Measurements from ENCODE around the gene MAMDC4.
"Not testable (repeated sequence)": the region's sequence is repeated elsewhere in the genome, so short reads cannot be mapped to it uniquely, and the experiment has no call there.

The MAMDC4 gene

DNA sequence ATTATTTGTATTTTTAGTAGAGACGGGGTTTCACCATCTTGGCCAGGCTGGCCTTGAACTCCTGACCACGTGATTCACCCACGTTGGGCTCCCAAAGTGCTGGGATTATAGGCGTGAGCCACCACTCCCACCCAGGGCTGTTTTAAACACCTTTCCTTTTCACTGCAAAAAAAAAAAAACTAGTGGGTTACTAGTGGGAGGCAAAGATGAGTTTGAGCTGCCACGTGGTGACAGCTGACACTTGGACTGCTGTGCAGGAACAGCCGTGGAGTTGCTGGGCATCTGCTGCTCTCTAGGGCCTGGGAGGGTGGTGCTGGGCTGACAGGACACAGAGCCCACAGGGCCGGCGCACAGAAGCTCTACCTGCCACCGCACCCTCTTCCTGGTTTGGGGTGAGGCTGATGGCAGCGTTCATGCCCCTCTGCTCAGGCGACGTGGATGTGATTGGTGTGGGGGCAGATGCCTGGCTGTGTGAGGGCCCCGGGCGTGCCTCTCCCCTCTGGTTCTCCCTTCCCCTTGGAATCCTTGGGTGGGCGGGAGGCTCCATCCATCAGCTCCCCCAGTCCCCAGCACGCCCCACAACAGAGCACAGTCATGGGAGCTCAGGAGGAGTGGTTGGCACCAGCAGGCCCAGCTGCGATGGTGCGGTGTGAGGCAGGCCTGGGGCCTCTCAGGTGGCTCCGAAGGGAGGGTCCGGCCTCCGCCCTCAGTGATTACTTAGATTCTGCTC lies 27.5 kb upstream of the MAMDC4 start:
- in situ Hi-C loops (cut with MboI; ENCODE audit: low sequenced_read_pairs), result no loop called here

DNA sequence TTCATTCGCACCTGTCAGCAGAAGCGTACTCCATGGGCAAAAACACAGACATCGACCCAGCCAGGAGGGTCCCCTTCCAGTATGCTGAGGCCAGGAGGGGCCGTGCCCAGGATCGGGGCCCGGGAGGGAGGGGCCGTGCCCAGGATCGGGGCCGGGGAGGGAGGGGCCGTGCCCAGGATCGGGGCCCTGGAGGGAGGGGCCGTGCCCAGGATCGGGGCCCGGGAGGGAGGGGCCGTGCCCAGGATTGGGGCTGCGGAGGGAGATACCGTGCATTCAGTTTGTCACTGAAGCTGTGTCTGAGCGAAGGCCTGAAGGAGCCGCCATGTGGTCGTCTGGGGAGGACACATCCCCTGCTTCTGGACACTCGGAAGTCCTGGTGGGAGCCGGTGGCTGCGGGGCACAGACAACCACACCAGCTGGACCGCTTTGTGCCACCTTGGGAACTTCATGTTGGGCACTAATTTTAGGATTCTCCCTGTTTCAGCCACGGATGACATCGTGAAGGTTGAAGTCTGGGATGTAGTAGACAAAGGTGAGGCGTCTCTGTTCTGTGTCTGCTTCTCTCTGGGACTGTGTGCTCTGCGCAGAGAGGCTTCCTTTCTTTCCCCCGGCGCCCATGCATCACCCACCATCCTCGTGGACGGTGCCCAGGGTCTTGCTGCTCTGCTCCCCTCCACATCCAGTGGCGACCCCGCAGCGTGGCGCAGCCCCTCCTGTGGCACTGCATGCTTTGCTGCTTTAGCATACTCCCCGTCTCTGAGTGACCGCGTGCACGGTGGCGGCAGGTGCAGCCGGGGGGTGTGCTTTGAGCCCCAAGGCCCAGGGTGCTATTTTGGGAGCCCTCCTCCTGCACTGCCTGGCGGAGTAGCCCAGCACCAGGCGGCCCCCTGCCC lies 26.6 kb upstream of the MAMDC4 start:
- in situ Hi-C loops (cut with MboI; ENCODE audit: low sequenced_read_pairs), result no loop called here

DNA sequence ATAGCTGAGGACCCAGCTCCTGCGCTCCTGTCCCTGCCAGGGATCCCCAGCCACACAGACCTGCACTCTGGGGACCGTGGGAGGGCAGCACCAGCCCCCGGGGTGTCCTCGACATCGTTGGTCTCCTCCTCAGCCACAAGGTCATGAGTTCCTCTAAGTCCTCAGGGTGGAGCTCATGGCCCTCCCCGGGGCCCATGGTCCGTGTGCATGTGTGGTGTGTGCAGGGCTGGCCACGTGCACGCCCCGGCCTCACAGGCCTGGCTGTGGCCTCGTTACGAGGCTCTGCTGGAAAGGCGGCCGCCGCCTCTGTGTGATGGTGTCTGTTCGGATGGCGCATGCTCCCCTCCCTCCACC lies 26.0 kb upstream of the MAMDC4 start:
- in situ Hi-C loops (cut with MboI; ENCODE audit: low sequenced_read_pairs), result no loop called here

DNA sequence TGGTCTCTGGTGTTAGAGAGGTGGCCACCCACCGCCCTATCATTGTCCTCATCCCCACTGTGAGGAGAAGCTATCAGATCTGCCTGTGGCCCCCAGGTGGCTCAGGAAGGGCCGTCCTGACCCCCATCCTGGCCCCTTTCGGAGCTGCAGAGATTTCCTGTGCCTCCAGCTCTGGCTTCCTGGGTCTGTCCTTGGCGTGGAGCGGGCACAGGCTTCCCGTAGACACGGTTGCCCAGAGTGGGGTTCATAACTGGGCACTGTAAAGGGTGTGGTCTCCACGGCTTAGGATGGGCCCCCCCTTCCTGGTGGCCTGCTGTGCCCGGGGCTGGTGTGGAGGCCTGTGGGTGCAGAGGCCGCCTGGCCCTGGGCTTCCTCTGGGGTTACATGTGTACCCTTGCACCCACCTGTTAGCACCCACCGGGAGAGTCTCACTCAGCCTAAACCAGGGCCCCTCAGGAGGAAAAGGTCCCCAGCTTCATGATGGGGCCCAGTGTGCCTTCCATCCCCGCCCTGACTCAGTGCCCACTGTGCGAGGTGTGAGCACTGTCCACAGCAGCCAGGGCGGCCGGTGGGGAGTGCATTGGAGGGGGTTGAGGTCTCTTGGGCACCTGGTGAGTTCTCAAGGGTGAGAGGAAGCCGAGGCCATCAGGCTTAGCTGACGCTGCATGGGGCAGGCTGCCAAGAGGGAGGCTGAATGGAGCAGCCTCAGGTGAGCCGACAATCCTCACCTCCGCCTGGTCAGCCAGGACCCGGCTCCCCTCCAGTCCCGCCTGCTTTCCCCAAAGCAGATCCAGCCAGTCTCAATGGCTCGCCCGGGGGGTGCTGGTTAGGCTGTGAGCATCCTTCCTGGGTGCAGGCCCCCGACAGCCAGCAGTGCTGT lies 25.2 kb upstream of the MAMDC4 start:
- in situ Hi-C loops (cut with MboI; ENCODE audit: low sequenced_read_pairs), result no loop called here

DNA sequence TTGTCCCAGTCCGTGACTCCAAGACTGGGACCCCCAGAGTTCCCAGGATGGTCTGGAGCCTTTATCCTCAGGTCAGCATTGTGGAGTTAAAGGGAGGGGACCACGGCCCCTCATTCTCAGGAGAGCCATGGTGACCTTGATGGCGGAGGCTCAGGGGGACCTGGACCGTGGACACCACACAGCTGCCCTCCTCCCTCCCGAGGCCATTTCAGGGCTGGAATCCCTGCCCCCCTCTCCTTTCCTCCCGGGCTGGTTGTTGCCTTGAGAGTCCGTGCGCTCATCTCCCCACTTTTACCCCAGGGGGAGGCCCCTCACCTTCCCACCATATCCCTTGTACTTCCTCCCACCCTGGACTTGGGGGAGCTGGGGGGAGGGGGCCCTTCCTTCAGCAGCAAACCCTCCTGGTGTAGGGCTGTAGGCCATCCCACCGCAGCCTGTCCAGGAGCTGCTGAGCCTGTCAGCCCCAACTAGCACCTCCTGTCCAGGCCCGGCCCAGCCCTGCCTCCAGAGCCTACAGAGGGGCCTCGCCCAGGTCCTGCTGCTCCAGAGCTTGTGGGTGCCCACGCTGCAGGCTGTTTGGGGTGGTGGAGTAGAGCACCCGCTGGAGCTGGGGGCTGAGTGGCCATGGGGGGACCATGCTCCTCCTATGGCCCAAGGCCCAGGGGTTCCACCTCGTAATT lies 24.2 kb upstream of the MAMDC4 start:
- in situ Hi-C loops (cut with MboI; ENCODE audit: low sequenced_read_pairs), result no loop called here

DNA sequence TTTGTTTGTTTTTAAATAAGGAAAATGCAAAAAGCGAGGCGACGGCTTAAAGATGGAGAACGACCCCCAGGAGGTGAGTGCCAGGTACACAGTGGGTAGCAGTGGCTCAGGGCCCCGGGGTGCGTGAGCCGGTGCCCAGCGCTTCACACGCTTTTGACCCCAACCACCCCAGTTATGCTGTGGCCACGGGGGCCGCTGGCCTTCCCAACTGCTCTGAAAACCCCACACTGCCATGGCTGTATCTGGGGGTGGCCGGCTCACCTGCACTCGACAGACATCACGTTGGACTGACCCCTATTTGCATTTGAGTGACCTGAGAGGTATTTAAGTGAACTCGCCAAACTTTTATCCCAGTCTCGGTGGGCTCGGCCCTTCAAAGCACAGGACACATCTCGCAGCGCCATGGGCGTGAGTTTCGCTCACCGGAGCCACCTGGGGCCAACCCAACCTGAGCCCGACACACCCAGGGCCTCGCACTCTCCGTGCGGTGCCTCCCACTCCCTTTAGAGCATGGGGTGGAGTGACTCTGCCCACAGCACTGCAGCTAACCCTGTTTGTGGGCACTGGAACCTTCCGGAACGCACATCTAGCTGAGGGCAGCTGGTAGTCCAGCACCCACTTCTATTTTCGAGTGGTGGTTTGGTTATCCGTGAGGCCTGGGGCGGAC lies 23.5 kb upstream of the MAMDC4 start:
- in situ Hi-C loops (cut with MboI; ENCODE audit: low sequenced_read_pairs), result no loop called here

DNA sequence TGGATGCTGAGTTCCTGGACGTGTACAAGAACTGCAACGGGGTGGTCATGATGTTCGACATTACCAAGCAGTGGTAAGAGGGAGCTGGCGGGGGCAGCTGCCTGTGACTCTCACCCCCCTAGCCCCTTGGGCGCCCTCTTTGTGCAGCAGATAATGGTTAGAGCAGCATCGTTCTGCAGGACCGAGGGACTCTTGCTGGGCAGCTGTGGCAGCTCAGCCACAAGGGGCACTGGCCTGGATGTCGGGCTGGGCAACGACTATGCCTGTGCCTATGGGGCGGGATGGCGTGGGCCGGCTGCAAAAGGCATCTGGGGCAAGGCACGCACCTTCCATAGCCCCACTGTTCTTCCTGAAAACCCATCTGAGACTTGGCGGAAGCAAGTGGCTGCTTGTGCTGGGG lies 22.7 kb upstream of the MAMDC4 start:
- in situ Hi-C loops (cut with MboI; ENCODE audit: low sequenced_read_pairs), result no loop called here

DNA sequence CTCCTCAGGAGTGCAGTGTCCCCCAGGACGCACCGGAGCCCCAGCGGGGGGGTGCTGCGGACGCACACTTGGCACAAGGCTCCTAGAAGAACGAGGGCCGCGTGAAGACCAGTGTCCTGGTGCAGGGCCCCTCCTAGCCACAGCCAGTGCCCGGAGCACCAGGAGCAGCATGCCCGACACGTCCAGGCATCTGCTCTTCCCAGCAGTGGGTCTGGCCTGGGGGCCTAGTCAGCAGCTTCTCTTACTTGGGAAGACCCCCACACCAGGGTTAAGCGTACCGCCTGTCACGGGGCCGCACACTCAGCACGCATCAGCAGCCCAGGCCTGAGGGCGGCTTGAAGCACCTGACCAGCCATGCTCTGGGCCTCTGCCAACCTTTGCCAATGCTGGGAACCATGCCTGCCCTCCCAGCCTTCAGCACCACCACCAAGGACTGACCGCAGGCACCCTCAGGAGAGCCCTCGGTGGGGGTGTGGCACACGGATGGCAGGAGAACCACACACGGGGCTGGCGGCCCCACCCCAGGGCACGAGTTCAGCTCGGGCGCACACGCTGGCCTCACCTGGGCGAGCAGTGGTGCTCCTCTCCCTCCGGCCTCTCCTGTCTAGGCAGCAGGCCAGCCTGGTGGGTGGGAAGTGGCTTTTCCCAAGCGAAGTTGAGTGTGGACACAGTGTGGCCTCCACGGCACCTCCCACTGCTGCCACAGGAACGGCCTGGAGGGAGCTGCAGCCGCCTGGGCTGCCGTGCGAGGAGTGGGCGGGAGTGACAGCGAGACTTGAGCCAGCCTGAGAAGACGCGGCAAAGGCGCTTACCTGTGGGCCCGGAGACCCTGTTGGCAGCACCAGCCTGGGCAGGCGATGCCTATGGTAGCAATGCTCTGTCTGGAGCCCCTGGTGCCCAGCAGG lies 21.9 kb upstream of the MAMDC4 start:
- in situ Hi-C loops (cut with MboI; ENCODE audit: low sequenced_read_pairs), result no loop called here

DNA sequence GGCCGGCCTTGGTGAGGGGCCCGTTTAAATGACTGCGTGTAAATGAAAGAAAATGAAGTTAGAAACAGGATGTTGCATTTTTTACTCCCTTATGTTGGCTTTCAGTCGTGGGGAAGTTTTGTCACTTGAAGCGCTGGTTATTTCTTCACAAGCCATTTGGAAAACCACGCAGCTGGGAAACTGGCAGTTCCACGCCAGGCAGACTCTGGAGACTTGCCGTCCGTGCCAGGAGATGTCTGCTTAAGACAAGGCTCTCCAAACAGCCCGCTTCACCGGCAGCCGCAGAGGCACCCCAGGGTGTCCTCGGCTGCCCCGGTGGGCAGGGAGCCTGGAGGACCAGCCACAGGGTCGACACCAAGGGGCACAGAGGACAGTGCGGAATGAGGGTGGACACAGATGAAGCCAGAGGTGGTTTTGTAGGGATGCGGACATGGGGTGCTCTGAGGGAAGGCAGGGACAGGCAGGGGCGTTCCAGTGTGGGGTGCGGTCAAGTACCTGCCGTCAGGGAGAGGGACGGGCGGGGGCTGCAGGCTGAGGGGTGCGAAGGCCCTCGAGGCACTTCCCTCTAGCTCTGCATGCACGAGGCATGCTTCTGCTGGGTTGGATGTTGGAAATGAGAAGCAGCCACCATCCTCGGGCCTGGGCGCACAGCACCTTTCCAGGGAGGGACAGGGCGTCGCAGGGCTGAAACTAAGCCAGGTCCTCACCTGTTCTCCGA lies 21.0 kb upstream of the MAMDC4 start:
- in situ Hi-C loops (cut with MboI; ENCODE audit: low sequenced_read_pairs), result no loop called here

DNA sequence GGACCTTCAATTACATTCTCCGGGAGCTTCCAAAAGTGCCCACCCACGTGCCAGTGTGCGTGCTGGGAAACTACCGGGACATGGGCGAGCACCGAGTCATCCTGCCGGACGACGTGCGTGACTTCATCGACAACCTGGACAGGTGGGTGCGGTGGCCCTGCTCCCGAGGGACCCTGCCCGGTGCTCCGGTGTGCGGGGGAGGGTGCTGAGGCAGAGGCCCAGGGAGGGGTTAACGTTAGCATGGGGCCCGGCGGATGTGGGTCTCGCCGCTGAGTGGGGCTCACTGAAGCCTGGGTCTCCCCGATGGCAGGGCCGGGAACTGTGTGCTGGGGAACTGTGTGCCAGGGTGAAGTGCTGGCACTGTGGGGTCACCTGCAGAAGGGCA lies 20.4 kb upstream of the MAMDC4 start:
- in situ Hi-C loops (cut with MboI; ENCODE audit: low sequenced_read_pairs), result no loop called here

DNA sequence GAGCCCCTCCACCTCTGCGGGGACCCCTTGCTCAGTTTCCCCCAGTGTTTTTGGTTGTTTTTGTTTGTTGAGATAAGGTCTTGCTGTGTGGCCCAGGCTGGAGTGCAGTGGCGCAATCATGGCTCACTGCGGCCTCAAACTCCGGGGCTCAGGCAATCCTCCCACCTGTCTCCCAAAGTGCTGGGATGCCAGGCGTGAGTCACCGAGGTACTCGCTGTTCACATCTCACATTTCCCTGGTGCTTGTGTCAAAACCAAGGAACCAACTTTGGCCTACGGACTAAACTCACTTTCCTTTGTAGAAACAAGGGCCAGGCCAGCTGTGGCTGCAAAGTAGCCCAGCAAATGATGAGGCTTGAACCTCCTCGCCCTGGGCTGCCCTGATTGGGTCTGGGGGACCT lies 19.6 kb upstream of the MAMDC4 start:
- in situ Hi-C loops (cut with MboI; ENCODE audit: low sequenced_read_pairs), result no loop called here

DNA sequence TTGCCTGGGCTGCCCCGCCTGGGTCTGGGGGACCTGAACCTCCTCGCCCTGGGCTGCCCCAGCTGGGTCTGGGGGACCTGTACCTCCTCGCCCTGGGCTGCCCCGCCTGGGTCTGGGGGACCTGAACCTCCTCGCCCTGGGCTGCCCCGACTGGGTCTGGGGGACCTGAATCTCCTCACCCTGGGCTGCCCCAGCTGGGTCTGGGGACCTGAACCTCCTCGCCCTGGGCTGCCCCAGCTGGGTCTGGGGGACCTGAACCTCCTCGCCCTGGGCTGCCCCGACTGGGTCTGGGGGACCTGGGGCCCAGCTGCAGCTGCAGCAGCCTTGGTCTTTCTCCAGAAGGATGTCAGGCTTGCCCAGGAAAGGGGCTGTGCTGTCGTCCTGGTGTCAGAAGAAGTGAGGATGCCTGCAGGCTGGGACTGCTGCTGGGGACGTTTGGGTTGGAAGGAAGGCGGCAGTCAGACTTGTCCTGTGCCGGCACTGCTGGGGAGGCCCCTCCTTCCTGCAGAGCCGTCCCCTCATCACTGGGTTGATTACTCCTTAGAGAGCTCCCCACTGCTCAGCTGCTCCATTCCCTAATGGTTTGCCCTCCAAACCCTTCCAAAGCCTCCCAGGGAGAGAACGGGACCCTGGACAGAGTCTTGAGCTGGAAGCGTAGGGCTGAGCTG lies 18.6 kb upstream of the MAMDC4 start:
- in situ Hi-C loops (cut with MboI; ENCODE audit: low sequenced_read_pairs), result not testable (repeated sequence)

DNA sequence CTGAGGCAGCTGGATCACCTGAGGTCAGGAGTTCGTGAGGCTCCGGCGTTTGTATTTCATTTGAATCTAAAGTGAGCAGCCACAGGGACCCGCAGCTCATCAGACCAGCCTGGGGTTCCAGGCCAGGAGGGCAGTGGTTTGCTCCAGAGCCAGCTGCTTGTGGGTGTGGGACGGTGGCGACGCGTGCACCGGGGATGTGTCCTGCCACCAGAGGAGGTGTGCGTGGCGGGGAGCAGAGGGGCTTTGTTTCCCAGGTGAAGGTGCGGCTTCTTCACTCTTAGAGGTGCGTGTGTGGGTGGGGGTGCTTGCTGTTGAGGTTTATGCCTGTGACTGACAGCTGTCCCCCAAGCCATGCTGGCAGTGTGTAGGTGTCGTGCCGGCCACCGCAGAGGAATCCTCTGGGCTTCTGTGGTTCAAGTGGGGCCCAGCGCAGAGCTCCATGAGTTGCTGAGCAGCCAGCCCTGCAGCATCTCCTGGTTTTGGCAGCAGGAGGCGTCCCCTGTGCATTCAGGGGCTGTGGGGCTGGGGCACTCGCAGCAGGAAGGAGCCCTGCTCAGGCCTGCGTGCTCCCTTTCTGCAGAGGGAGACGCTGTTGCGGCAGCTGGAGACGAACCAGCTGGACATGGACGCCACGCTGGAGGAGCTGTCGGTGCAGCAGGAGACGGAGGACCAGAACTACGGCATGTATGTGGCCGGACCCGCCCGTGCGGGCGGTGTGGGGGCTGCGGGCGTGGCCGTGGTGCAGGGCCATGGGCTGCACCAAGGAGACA lies 16.8 kb upstream of the MAMDC4 start:
- in situ Hi-C loops (cut with MboI; ENCODE audit: low sequenced_read_pairs), result no loop called here

DNA sequence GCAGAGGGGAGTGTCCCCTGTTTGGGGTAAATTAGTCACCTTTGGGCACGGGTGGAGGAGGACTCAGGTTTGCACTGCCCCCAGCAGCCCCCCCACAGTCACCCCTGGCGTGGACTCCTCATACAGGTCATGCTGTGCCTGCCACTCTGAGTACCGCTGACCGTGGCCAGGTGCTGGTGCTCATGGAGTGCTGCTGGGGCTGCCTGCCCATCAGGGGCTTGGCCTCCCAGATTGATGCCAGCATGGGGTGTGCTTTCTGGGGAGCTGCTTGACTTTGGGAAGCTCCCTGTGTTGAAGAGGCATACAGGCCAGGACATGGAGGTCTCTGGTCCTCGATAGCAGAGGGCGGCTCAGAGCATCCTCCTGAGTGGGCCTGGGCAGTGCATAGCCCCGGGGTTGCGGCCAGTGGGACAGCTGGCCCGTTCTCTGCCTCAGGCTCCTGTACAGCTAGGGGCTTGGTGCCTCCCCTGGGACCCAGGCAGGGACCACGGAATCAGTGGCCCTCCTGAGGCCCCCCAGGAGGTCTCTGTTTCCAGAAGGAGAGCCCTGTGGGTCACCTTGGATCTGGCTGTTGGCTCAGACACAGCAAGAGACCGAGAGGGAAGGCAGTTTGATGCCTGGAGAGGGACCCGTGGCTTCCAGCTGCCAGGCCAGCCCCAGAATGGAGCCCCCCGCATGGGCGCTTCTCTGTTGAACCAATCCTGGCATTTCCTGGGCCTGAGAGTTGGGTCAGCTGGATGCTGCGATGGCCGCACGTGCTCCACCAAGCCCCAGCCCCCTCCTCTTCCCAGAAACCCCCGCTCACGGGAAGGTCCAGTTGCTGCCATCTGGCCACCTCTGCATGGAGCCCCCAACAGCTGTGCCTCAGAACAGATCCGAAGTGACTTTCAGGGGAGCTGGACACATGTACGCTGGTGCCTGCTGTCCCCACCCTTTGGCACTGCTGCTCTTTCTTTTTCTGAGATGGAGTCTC lies 15.9 kb upstream of the MAMDC4 start:
- in situ Hi-C loops (cut with MboI; ENCODE audit: low sequenced_read_pairs), result no loop called here

DNA sequence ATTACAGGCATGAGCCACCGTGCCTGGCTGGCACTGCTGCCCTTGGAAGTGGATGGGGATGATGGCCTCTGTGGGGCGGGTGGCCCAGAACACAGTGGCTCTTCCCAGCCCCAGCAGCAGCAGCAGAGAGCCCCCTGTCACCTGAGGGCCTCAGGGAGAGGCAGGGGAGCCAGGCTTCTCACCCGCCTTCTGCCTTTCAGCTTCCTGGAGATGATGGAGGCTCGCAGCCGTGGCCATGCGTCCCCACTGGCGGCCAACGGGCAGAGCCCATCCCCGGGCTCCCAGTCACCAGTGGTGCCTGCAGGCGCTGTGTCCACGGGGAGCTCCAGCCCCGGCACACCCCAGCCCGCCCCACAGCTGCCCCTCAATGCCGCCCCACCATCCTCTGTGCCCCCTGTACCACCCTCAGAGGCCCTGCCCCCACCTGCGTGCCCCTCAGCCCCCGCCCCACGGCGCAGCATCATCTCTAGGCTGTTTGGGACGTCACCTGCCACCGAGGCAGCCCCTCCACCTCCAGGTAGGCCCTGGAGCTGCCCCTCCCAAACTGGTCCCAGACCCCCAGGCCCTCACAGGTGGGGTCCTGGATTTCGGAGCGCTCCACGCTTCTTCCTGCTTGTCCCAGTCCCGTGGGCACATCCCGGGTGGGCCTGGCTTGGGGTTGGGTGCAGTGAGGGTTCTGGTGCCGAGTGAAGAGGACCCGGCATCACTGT lies 14.8 kb upstream of the MAMDC4 start:
- in situ Hi-C loops (cut with MboI; ENCODE audit: low sequenced_read_pairs), result no loop called here

DNA sequence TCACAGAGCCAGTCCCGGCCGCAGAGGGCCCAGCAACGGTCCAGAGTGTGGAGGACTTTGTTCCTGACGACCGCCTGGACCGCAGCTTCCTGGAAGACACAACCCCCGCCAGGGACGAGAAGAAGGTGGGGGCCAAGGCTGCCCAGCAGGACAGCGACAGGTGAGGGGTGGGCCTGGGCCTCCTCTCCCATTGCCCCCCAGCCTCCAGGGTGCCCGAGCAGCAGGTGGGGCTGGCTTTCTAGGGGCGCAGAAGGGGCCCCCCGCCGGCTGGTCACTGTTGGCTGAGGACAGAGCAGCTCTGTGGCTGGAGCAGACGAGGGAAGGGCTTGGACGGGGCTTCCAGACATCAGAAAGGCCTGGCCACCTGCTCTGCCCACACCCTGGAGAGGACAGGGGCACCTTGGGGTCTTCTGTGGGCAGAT lies 14.3 kb upstream of the MAMDC4 start:
- in situ Hi-C loops (cut with MboI; ENCODE audit: low sequenced_read_pairs), result not testable (repeated sequence)
